Lung (tissue), 12 donors: ENCODE measurements around the gene RSPO4. TPM values are rescaled to one million over a fixed set of nuclear protein-coding genes. Genes with fewer than 3 reads are reported as not detected.

ENCODE experiments used
- ATAC-seq: fragments of 200-7000 bp; cut with Tn5 transposase; one replicate; pipeline ENCODE4 v1.9.1; 2020; ENCODE audit warnings: moderate number of reproducible peaks; ENCODE audit not compliant: insufficient read depth, low FRiP score
- DNase-seq, 3 donors: peaks; one replicate each; pipeline ENCODE4 v3.0.0-alpha.2; 2013 to 2017
- H3K27ac ChIP-seq, 2 donors: one replicate each; pipeline ENCODE4 v1.5.1; 2013; ENCODE audit warnings: mild to moderate bottlenecking in 2 of 2, moderate library complexity in 2 of 2, control low read depth in 1 of 2, inconsistent platforms in 1 of 2, low read depth in 1 of 2, low read length in 1 of 2
- H3K27me3 ChIP-seq, 3 donors: one replicate each; pipeline ENCODE4 v1.5.1; 2013; ENCODE audit warnings: low read length in 2 of 3; ENCODE audit not compliant: control insufficient read depth in 3 of 3, insufficient read depth in 3 of 3
- H3K36me3 ChIP-seq, 4 donors: one replicate each; pipeline ENCODE4 v1.5.1; 2013; ENCODE audit warnings: low read length in 4 of 4, mild to moderate bottlenecking in 1 of 4, moderate library complexity in 1 of 4; ENCODE audit not compliant: control insufficient read depth in 4 of 4, insufficient read depth in 4 of 4
- H3K4me1 ChIP-seq, 5 donors: one replicate each; pipeline ENCODE4 v1.5.1; 2013; ENCODE audit warnings: low read length in 5 of 5, mild to moderate bottlenecking in 2 of 5, moderate library complexity in 1 of 5; ENCODE audit not compliant: control insufficient read depth in 5 of 5, insufficient read depth in 5 of 5
- H3K4me3 ChIP-seq: one replicate; pipeline ENCODE4 v1.5.1; 2013; ENCODE audit warnings: mild to moderate bottlenecking, control low read depth, moderate library complexity
- H3K9ac ChIP-seq, 2 donors: one replicate each; pipeline ENCODE4 v1.5.1; 2013; ENCODE audit warnings: low read length in 2 of 2, control low read depth in 1 of 2; ENCODE audit not compliant: insufficient read depth in 1 of 2
- H3K9me3 ChIP-seq, 4 donors: one replicate each; pipeline ENCODE4 v1.5.1; 2013; ENCODE audit warnings: low read length in 3 of 4, mild to moderate bottlenecking in 1 of 4, moderate library complexity in 1 of 4; ENCODE audit not compliant: control insufficient read depth in 4 of 4, insufficient read depth in 3 of 4
- CTCF ChIP-seq: IDR thresholded peaks from 2 replicates; pipeline ENCODE4 v1.5.1; 2012; ENCODE audit warnings: mild to moderate bottlenecking; ENCODE audit errors: control extremely low read depth, extremely low read depth
- WGBS, 2 donors: extraction: QIAGEN DNeasy Blood & Tissue Kit; methylation state at CpG; one replicate each; pipeline ENCODE4 v1.1.7; 2013; 5-methylcytosine and 5-hydroxymethylcytosine counted together
- polyA plus RNA-seq, 2 donors: library from polyadenylated mRNA; stranded (reverse); fragments of 200-250 nt; gene quantifications; one replicate each; pipeline ENCODE4 v1.2.1, GENCODE V29; 2013
- total RNA-seq, 2 donors: library from RNA; depleted of rRNA in 1 of 2; stranded (reverse); fragments of >200 nt in 1 of 2; gene quantifications; one replicate each; pipeline ENCODE4 v1.2.1, GENCODE V29; 2014 to 2021
- donor health status: control.
- donor health status: control.
- donor health status: Bipolar disorder and iron deficiency.
- donor health status: healthy.
- donor health status: DM: yes; HTN: yes; CAD: no.

The RSPO4 gene
- total and polyA plus RNA-seq, 4 donors = 1.00 to 7.4 (median 2.5) TPM

GRCh38 chr20:914727-915498 is 87.2 kb downstream of the RSPO4 start:
- peaks cover 0 to 13% (median 1%) of the 10 kb centered on the region in 5 donors for H3K4me1 ChIP-seq
- H3K9ac ChIP-seq = no peak overlapping the region
- TF ChIP-seq CTCF = no peak
- no peak overlapping the region for H3K27ac ChIP-seq
- no peaks in the 10 kb centered on the region for H3K36me3 ChIP-seq
- no peak overlapping the region for H3K4me3 ChIP-seq
- peaks cover 0 to 5% (median 2%) of the 10 kb centered on the region in 3 donors for H3K27me3 ChIP-seq
- 59 to 62% methylated on average over 15 of the region's 15 CpGs for WGBS, 2 donors
- no peak for DNase-seq
- H3K9me3 ChIP-seq = peaks cover 0 to 2% (median 0%) of the 10 kb centered on the region in 4 donors
- ATAC-seq = no peak

- Histone ChIP-seq H3K36me3 (no peaks in the 10 kb centered on the region), H3K27me3 (peaks cover 0 to 5% (median 2%) of the 10 kb centered on the region in 3 donors), H3K4me3 (no peak overlapping the region), H3K4me1 (peaks cover 0 to 13% (median 1%) of the 10 kb centered on the region in 5 donors), H3K9ac (no peak overlapping the region), H3K27ac (no peak overlapping the region), H3K9me3 (peaks cover 0 to 2% (median 0%) of the 10 kb centered on the region in 4 donors)
- WGBS, 2 donors = 84 to 87% methylated on average over 5 of the region's 5 CpGs
- no peak for TF ChIP-seq CTCF
- ATAC-seq (no peak), DNase-seq (no peak)
Measured at GRCh38 chr20:913306-913849, 88.7 kb downstream of the RSPO4 start.

GRCh38 chr20:911882-912600 is 90.1 kb downstream of the RSPO4 start:
- no peak for TF ChIP-seq CTCF
- Histone ChIP-seq H3K4me1 (peaks cover 0 to 13% (median 1%) of the 10 kb centered on the region in 5 donors), H3K9me3 (peaks cover 0 to 4% (median 0%) of the 10 kb centered on the region in 4 donors), H3K36me3 (no peaks in the 10 kb centered on the region), H3K9ac (no peak overlapping the region), H3K27ac (no peak overlapping the region), H3K4me3 (no peak overlapping the region), H3K27me3 (peaks cover 0 to 5% (median under 1%) of the 10 kb centered on the region in 3 donors)
- ATAC-seq = no peak
- 67 to 78% methylated on average over 5 of the region's 5 CpGs for WGBS, 2 donors
- no peak for DNase-seq
